ENCODE measurements around the gene SOX10. TPM values are rescaled to one million over a fixed set of nuclear protein-coding genes. Genes with fewer than 3 reads are reported as not detected.

SOX10 gene
- total RNA-seq, 1 donor from 2014 or later: 5.9 TPM

DNA sequence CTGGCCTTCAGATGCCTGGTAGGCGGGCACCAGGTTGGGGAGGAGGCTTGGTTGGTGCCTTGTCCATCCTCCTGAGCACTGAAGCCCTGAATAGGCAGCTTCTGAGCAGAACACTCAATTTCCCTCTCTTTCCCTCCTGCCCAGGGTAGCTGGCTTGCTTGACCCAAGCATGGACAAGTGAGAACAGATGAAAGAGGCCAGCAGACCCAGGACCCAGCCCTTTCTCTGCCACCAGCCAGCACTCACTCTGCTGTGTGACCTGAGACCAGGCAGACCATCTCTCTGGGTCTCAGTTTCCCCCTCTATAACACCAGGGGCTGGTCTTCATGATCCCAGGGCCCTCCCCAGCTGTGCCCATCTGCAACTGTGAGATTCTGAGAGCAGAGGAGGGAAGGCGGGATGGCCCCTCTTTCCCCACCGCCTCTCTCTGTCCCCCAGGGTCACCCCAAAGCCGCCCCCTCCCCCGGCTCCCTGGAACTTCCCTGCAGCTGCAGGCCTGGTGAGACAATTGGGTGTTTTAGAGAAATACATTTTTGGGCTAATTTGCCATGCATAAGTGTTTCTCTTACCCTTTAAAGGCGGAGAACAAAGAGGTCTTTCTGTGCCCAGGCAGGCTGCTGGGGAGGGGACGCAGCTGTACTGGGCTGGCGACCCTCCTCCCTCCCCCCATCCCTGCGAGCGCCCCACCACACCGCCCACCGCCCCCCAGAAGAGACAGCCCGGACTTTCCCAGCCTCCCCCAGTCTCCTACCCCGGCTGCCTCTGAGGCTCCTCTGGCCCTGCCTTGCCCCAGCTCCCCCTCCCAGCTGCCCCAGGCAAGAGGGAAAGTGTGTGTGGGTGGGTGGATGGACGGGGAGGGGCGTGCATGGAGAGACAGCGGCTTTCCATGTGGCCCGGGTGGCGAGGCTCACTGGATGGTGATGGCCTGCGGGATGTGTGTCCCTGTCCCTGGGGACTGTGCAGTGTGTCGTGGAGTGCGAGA, 42.1 kb upstream of the SOX10 start:
- no peaks in the 10 kb centered on the region for H3K9me3 Mint-ChIP-seq
- no peak overlapping the region for H3K4me3 Mint-ChIP-seq
- peaks cover 10% of the 10 kb centered on the region for H3K27me3 Mint-ChIP-seq
- DNase-seq (ENCODE audit: extremely low spot score, unreplicated experiment): no peak
- no peaks in the 10 kb centered on the region for H3K36me3 Mint-ChIP-seq
- TF ChIP-seq, protein P1, sequence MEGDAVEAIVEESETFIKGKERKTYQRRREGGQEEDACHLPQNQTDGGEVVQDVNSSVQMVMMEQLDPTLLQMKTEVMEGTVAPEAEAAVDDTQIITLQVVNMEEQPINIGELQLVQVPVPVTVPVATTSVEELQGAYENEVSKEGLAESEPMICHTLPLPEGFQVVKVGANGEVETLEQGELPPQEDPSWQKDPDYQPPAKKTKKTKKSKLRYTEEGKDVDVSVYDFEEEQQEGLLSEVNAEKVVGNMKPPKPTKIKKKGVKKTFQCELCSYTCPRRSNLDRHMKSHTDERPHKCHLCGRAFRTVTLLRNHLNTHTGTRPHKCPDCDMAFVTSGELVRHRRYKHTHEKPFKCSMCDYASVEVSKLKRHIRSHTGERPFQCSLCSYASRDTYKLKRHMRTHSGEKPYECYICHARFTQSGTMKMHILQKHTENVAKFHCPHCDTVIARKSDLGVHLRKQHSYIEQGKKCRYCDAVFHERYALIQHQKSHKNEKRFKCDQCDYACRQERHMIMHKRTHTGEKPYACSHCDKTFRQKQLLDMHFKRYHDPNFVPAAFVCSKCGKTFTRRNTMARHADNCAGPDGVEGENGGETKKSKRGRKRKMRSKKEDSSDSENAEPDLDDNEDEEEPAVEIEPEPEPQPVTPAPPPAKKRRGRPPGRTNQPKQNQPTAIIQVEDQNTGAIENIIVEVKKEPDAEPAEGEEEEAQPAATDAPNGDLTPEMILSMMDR (conservative IDR thresholded peaks at IDR 0.05): no peak
- H3K4me1 Mint-ChIP-seq (ENCODE audit: unreplicated experiment): peaks cover 30% of the 10 kb centered on the region
- H3K27ac Mint-ChIP-seq: no peak overlapping the region

DNA sequence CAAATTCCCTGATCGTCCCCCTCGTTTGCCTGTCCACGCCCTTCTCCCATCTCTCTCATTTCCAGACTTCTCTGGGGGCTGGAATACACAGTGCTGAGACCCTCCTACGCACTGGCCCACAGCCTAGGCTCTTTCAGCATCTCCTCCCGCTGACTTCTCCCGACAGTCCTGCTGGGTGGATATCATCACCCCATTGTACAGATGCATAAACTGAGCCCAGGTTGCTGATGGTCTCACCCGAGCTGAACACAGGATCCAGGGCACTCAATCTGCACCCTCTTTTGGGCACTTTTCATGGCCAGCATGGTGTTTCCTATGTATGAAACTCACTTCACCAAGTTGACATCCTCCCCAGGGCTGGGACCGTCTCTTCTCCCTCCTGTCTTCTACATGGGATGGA, 41.2 kb upstream of the SOX10 start:
- no peak for DNase-seq (ENCODE audit: extremely low spot score, unreplicated experiment)
- Mint-ChIP-seq H3K4me1 (ENCODE audit: unreplicated experiment) (peaks cover 28% of the 10 kb centered on the region), H3K4me3 (no peak overlapping the region), H3K27me3 (peaks cover 10% of the 10 kb centered on the region), H3K36me3 (no peaks in the 10 kb centered on the region), H3K27ac (no peak overlapping the region), H3K9me3 (no peaks in the 10 kb centered on the region)
- TF ChIP-seq, protein P1 (conservative IDR thresholded peaks at IDR 0.05): no peak

- Mint-ChIP-seq H3K27me3 (peaks cover 3% of the 10 kb centered on the region), H3K4me3 (no peak overlapping the region), H3K9me3 (no peaks in the 10 kb centered on the region), H3K4me1 (ENCODE audit: unreplicated experiment) (peaks cover 20% of the 10 kb centered on the region), H3K36me3 (no peaks in the 10 kb centered on the region), H3K27ac (no peak overlapping the region)
- DNase-seq (ENCODE audit: extremely low spot score, unreplicated experiment): no peak
- TF ChIP-seq, protein P1 (conservative IDR thresholded peaks at IDR 0.05): no peak
These were observed 38.7 kb upstream of the SOX10 start for GRCh38 chr22:38023045-38023444.

- TF ChIP-seq, protein P1 (conservative IDR thresholded peaks at IDR 0.05): no peak
- Mint-ChIP-seq H3K4me3 (no peak overlapping the region), H3K27me3 (peaks cover 3% of the 10 kb centered on the region), H3K4me1 (ENCODE audit: unreplicated experiment) (peaks cover 10% of the 10 kb centered on the region), H3K36me3 (no peaks in the 10 kb centered on the region), H3K9me3 (no peaks in the 10 kb centered on the region), H3K27ac (no peak overlapping the region)
- DNase-seq (ENCODE audit: extremely low spot score, unreplicated experiment): no peak
These were observed 36.9 kb upstream of the SOX10 start for GRCh38 chr22:38021206-38021605.

DNA sequence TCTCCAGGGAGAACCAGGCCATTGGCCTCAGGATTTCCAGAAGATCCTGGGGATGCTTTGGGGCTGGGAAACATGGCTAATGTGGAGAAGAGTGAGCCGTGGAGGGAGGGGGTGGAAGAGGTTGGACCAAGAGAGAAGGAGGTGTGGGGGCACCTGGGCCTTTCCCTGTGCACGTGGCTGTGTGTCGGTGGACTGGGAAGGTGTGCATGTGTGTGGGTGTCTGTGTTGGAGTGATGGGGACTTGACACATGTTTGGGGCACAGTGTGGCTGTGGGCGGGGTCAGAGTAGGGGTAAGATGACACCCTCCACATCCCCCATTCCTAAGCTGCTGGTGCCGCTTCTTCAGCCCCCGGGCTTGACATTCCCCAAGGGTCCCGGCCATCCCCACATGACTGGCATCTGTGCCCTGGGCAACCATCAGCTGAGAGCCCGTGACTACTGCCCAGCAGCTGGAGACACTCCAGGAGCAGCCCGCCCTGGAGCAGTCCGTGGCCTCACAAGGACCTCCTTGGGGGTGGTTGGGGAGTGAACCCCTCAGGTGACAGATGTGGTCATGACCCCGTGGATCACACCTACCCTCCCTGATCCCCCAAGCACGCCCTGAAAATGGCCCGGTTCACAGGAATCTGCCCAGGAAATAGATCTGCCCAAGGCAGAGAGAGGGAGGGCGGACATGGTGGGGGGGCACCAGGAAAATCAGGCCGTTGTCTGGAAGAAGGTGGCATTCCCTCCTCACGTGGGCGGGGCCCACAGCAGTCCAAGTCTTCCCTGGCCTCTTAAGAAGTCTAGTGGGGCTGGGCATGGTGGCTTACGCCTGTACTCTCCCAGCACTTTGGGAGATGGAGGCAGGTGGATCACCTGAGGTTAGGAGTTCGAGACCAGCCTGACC, 34.8 kb upstream of the SOX10 start:
- Mint-ChIP-seq H3K27me3 (no peaks in the 10 kb centered on the region), H3K9me3 (no peaks in the 10 kb centered on the region), H3K27ac (no peak overlapping the region), H3K36me3 (no peaks in the 10 kb centered on the region), H3K4me3 (no peak overlapping the region), H3K4me1 (ENCODE audit: unreplicated experiment) (peaks cover 10% of the 10 kb centered on the region)
- no peak for DNase-seq (ENCODE audit: extremely low spot score, unreplicated experiment)
- TF ChIP-seq, protein P1 (conservative IDR thresholded peaks at IDR 0.05): no peak
